ENCODE measurements around the gene TRPM3.

Gene TRPM3

DNA sequence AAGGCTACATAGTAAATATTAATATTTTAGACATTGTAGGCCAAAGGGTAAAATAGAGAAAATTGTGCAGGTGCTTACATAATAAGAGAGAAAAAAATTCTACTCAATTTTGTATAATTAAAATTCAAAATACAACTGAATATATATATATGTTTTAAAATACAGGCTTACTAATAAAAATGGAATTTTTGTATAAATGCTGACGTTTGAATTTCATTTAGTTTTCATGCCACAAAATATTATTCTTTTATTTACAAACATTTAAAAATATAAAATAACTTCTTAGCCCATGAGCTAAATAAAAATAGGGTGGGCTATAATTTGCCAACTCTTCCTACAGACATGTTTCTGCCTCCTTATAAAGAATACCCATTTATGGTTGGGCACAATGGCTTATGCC is 328.6 kb downstream of the TRPM3 start:
- H3K4me3 ChIP-seq (ENCODE audit: low read depth in 1 of 2, low read length in 2 of 2): no peak overlapping the region
- no peaks in the 10 kb centered on the region for H3K36me3 ChIP-seq (ENCODE audit: control insufficient read depth in 1 of 2, insufficient read depth in 2 of 2, low read length in 2 of 2)
- no peaks in the 10 kb centered on the region for H3K9me3 ChIP-seq (ENCODE audit: control insufficient read depth in 1 of 2, low read length in 2 of 2)
- H3K27ac ChIP-seq (ENCODE audit: low read length): no peak overlapping the region
- H3K4me1 ChIP-seq (ENCODE audit: control insufficient read depth in 1 of 2, insufficient read depth in 2 of 2, low read length in 2 of 2): no peaks in the 10 kb centered on the region
- H3K27me3 ChIP-seq (ENCODE audit: low read depth, low read length): no peaks in the 10 kb centered on the region

DNA sequence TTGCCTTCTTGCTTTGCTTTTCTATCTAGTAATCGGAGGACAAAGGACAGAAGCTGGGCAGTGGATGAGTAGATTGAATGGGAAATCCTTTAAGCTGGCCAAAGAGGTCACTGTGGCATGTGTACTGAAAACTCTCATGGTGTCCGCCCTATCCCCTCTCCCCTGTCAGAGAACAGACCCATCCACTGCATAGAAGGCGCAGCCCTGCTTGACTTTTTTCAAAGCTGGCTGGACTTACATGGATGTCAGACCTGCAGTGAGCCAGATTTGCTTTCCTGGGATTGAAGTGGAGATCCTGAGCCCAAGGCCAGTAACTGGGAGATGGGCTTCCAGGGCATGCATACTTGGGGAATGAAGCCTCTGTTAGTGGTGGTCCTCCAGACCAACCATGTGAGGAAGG is 329.5 kb downstream of the TRPM3 start:
- Histone ChIP-seq H3K9me3 (ENCODE audit: control insufficient read depth in 1 of 2, low read length in 2 of 2) (no peaks in the 10 kb centered on the region), H3K27me3 (ENCODE audit: low read depth, low read length) (no peaks in the 10 kb centered on the region), H3K27ac (ENCODE audit: low read length) (no peak overlapping the region), H3K36me3 (ENCODE audit: control insufficient read depth in 1 of 2, insufficient read depth in 2 of 2, low read length in 2 of 2) (no peaks in the 10 kb centered on the region), H3K4me1 (ENCODE audit: control insufficient read depth in 1 of 2, insufficient read depth in 2 of 2, low read length in 2 of 2) (no peaks in the 10 kb centered on the region), H3K4me3 (ENCODE audit: low read depth in 1 of 2, low read length in 2 of 2) (no peak overlapping the region)

DNA sequence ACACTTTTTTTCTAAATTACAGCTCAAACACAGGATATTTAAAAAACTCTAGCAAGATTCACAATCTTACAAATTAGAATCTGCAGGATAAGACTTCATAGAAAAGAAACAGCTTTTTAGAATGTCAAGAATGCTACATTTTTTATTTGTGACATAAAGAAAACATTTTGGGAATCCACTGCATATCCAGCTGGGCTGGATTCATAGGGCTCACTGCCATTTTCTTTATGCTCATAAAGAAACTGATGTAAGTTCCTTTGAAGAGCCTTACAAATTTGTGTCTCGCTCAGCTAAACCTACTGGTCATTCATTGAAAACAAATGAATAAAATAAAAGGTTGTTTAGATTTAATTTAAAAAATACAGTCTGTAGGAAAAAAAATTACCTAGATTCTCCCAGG is 332.3 kb downstream of the TRPM3 start:
- H3K27ac ChIP-seq (ENCODE audit: low read length): no peak overlapping the region
- H3K36me3 ChIP-seq (ENCODE audit: control insufficient read depth in 1 of 2, insufficient read depth in 2 of 2, low read length in 2 of 2): no peaks in the 10 kb centered on the region
- no peaks in the 10 kb centered on the region for H3K27me3 ChIP-seq (ENCODE audit: low read depth, low read length)
- no peaks in the 10 kb centered on the region for H3K4me1 ChIP-seq (ENCODE audit: control insufficient read depth in 1 of 2, insufficient read depth in 2 of 2, low read length in 2 of 2)
- H3K9me3 ChIP-seq (ENCODE audit: control insufficient read depth in 1 of 2, low read length in 2 of 2): no peaks in the 10 kb centered on the region
- H3K4me3 ChIP-seq (ENCODE audit: low read depth in 1 of 2, low read length in 2 of 2): no peak overlapping the region

DNA sequence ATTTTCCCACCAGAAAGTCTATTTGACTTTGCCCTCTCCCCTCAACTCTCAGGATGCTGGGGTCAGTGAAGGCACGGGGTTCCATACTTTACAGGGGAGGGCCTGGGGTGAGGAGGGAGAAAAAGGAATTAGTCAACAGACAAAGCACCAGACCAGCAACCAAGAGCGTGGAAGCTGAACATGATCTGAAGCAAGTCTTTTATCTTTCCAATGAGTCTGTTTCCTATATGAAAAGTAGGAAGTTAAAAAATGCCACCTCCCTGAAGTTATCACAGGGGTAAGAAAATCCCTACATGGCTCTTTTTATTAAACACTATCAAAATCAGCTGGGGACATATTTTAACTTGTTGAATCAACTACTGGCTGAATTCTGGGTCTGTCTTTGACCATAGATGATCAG is 337.0 kb downstream of the TRPM3 start:
- Histone ChIP-seq H3K36me3 (ENCODE audit: control insufficient read depth in 1 of 2, insufficient read depth in 2 of 2, low read length in 2 of 2) (no peaks in the 10 kb centered on the region), H3K9me3 (ENCODE audit: control insufficient read depth in 1 of 2, low read length in 2 of 2) (no peaks in the 10 kb centered on the region), H3K4me1 (ENCODE audit: control insufficient read depth in 1 of 2, insufficient read depth in 2 of 2, low read length in 2 of 2) (no peaks in the 10 kb centered on the region), H3K4me3 (ENCODE audit: low read depth in 1 of 2, low read length in 2 of 2) (no peak overlapping the region), H3K27ac (ENCODE audit: low read length) (no peak overlapping the region), H3K27me3 (ENCODE audit: low read depth, low read length) (no peaks in the 10 kb centered on the region)

DNA sequence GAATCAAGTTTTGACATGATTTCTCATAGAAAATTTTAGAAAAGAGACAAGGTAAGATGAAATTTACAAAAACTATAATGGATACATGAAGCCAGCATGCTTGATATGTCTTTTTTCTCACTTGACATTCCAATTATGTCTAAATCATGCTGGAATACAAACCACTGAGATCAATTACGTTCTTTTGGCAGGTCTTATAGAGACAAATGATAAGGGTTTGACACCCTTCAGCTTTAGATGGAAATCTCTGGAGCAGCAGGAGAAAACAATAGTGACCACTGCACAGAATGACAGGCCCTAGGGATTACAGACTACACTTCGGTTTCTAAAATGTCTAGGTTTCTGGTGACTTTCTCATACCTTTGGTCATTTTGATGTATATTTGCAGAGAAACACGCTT is 342.9 kb downstream of the TRPM3 start:
- H3K4me1 ChIP-seq (ENCODE audit: control insufficient read depth in 1 of 2, insufficient read depth in 2 of 2, low read length in 2 of 2): no peaks in the 10 kb centered on the region
- no peak overlapping the region for H3K27ac ChIP-seq (ENCODE audit: low read length)
- no peak overlapping the region for H3K4me3 ChIP-seq (ENCODE audit: low read depth in 1 of 2, low read length in 2 of 2)
- no peaks in the 10 kb centered on the region for H3K27me3 ChIP-seq (ENCODE audit: low read depth, low read length)
- no peaks in the 10 kb centered on the region for H3K36me3 ChIP-seq (ENCODE audit: control insufficient read depth in 1 of 2, insufficient read depth in 2 of 2, low read length in 2 of 2)
- H3K9me3 ChIP-seq (ENCODE audit: control insufficient read depth in 1 of 2, low read length in 2 of 2): no peaks in the 10 kb centered on the region

DNA sequence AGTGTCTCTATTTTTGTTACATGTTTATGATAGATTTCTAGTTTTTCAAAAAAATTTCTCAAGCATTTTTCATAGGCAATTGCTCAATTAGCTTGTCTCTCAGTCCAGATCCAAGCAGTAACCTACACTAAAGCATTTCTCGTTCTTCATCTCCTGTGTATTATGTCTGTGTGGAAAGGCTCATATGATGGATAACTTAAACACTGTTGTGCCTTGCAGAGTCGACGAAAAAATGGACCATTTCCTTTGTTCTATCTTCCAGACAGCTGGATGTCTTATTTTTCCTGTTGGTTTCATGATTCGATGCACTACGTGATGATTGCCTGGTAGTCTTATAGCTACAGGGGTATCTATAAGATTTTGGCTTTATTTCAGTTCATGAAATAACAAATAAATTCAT is 347.8 kb downstream of the TRPM3 start:
- no peaks in the 10 kb centered on the region for H3K9me3 ChIP-seq (ENCODE audit: control insufficient read depth in 1 of 2, low read length in 2 of 2)
- no peaks in the 10 kb centered on the region for H3K4me1 ChIP-seq (ENCODE audit: control insufficient read depth in 1 of 2, insufficient read depth in 2 of 2, low read length in 2 of 2)
- no peak overlapping the region for H3K27ac ChIP-seq (ENCODE audit: low read length)
- H3K36me3 ChIP-seq (ENCODE audit: control insufficient read depth in 1 of 2, insufficient read depth in 2 of 2, low read length in 2 of 2): no peaks in the 10 kb centered on the region
- no peaks in the 10 kb centered on the region for H3K27me3 ChIP-seq (ENCODE audit: low read depth, low read length)
- H3K4me3 ChIP-seq (ENCODE audit: low read depth in 1 of 2, low read length in 2 of 2): no peak overlapping the region

DNA sequence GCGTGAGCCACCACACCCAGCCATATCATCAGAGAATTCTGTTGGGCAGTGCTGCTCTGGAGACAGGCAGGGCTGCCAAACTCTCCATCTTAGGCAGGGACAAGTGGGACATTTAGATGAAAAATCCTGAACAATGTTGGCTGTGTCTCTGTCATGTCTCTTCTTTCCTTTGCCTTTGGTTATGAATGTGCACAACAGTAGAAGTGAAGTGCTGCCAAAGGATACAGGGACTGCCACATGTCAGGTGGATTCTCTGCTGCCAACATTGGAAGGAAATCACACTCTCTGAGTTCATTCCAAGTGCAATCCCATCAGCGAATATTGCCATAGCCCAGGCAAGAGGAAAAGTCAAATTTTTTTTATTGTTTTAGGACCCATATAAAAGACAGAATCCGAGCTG is 348.8 kb downstream of the TRPM3 start:
- H3K27me3 ChIP-seq (ENCODE audit: low read depth, low read length): no peaks in the 10 kb centered on the region
- no peaks in the 10 kb centered on the region for H3K36me3 ChIP-seq (ENCODE audit: control insufficient read depth in 1 of 2, insufficient read depth in 2 of 2, low read length in 2 of 2)
- H3K27ac ChIP-seq (ENCODE audit: low read length): no peak overlapping the region
- no peak overlapping the region for H3K4me3 ChIP-seq (ENCODE audit: low read depth in 1 of 2, low read length in 2 of 2)
- no peaks in the 10 kb centered on the region for H3K4me1 ChIP-seq (ENCODE audit: control insufficient read depth in 1 of 2, insufficient read depth in 2 of 2, low read length in 2 of 2)
- no peaks in the 10 kb centered on the region for H3K9me3 ChIP-seq (ENCODE audit: control insufficient read depth in 1 of 2, low read length in 2 of 2)

DNA sequence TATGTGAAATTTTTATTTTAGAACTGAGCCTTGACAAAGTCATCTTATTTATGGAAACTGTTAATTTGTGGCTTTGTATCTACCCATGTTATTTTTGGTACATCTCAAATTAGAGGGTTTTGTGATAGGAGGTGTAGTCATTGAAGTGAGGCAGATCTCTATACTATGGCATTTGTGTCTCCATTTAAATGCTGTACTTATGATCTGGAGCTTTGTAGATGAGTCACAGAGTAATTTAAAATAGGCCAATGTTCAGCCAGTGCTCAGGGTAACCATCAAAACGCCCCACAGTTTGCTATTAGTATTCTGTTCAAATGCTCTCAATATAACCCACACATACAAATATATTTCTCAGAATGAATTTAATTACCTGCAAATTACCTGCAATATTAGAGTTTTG is 355.5 kb downstream of the TRPM3 start:
- no peak overlapping the region for H3K27ac ChIP-seq (ENCODE audit: low read length)
- H3K4me1 ChIP-seq (ENCODE audit: control insufficient read depth in 1 of 2, insufficient read depth in 2 of 2, low read length in 2 of 2): no peaks in the 10 kb centered on the region
- no peaks in the 10 kb centered on the region for H3K9me3 ChIP-seq (ENCODE audit: control insufficient read depth in 1 of 2, low read length in 2 of 2)
- H3K27me3 ChIP-seq (ENCODE audit: low read depth, low read length): no peaks in the 10 kb centered on the region
- no peaks in the 10 kb centered on the region for H3K36me3 ChIP-seq (ENCODE audit: control insufficient read depth in 1 of 2, insufficient read depth in 2 of 2, low read length in 2 of 2)
- H3K4me3 ChIP-seq (ENCODE audit: low read depth in 1 of 2, low read length in 2 of 2): no peak overlapping the region

DNA sequence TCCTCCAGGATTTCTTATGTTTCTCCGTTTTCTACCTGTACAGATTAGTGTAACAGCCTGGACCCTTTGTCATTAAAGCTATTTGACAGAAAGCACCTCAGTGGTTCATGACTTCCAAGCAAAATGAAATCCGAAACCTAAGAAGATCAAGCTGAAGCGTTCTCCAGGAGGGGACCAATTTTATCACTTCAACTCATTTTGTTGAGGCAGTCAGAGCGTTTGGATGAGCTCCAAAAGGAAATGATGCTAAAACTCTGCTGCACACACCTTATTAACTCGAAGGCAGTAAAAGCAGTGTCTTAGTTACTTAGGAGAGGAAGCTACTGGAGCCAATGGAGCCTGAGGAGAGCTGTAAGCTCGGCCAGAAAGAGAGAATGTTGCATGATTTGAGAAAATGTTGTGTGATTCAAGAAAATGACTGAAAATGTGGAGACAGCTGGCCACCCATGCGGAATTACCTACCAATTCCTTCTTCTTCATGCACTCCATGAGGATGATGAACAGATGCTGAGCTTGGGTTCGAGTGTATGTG is 360.2 kb downstream of the TRPM3 start:
- Histone ChIP-seq H3K4me3 (ENCODE audit: low read depth in 1 of 2, low read length in 2 of 2) (no peak overlapping the region), H3K9me3 (ENCODE audit: control insufficient read depth in 1 of 2, low read length in 2 of 2) (peaks cover 0 to 2% of the 10 kb centered on the region in 2 donors), H3K27ac (ENCODE audit: low read length) (no peak overlapping the region), H3K27me3 (ENCODE audit: low read depth, low read length) (no peaks in the 10 kb centered on the region), H3K36me3 (ENCODE audit: control insufficient read depth in 1 of 2, insufficient read depth in 2 of 2, low read length in 2 of 2) (no peaks in the 10 kb centered on the region), H3K4me1 (ENCODE audit: control insufficient read depth in 1 of 2, insufficient read depth in 2 of 2, low read length in 2 of 2) (no peaks in the 10 kb centered on the region)

DNA sequence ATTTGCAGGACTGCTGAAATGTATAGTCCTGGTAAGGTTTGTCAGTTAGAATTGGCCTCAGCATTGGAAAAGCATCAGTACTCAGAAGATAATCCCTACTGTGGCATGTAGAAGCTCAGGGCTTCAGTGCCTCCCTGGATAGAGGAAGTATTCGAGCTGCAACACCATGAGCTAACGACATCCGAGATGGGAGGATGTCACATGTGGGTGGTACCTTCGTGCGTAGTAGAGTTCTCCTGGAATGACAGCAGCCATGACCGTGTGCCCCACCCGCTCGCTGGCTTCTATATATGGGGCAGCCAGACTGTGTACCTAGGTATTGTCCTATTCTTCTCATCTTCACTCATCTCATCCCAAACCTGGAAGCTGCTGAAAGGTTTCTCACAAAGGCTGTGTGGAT is 361.2 kb downstream of the TRPM3 start:
- H3K27me3 ChIP-seq (ENCODE audit: low read depth, low read length): no peaks in the 10 kb centered on the region
- H3K4me1 ChIP-seq (ENCODE audit: control insufficient read depth in 1 of 2, insufficient read depth in 2 of 2, low read length in 2 of 2): no peaks in the 10 kb centered on the region
- H3K4me3 ChIP-seq (ENCODE audit: low read depth in 1 of 2, low read length in 2 of 2): no peak overlapping the region
- H3K9me3 ChIP-seq (ENCODE audit: control insufficient read depth in 1 of 2, low read length in 2 of 2): peaks cover 0 to 2% of the 10 kb centered on the region in 2 donors
- H3K36me3 ChIP-seq (ENCODE audit: control insufficient read depth in 1 of 2, insufficient read depth in 2 of 2, low read length in 2 of 2): no peaks in the 10 kb centered on the region
- H3K27ac ChIP-seq (ENCODE audit: low read length): no peak overlapping the region

DNA sequence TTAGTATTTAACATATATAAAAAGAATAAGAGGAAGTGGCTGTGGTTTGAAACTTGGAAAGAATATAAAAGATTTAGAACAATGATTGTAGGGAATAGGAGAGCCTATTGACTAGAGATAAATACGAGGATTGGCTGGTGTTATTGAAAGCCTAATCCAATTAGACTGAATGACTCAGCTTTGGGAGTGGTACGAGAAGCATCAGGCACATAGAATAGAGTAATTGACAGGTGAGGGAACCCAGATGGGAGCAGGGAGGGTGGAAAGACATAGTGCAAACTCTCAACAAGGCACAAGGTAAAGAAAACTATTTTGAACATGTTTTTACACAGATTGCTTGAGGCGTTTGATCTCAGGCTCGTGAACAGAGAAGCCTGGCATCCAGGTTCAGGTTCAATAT is 368.1 kb downstream of the TRPM3 start:
- Histone ChIP-seq H3K9me3 (ENCODE audit: control insufficient read depth in 1 of 2, low read length in 2 of 2) (no peaks in the 10 kb centered on the region), H3K4me1 (ENCODE audit: control insufficient read depth in 1 of 2, insufficient read depth in 2 of 2, low read length in 2 of 2) (no peaks in the 10 kb centered on the region), H3K4me3 (ENCODE audit: low read depth in 1 of 2, low read length in 2 of 2) (no peak overlapping the region), H3K27ac (ENCODE audit: low read length) (no peak overlapping the region), H3K27me3 (ENCODE audit: low read depth, low read length) (no peaks in the 10 kb centered on the region), H3K36me3 (ENCODE audit: control insufficient read depth in 1 of 2, insufficient read depth in 2 of 2, low read length in 2 of 2) (no peaks in the 10 kb centered on the region)

DNA sequence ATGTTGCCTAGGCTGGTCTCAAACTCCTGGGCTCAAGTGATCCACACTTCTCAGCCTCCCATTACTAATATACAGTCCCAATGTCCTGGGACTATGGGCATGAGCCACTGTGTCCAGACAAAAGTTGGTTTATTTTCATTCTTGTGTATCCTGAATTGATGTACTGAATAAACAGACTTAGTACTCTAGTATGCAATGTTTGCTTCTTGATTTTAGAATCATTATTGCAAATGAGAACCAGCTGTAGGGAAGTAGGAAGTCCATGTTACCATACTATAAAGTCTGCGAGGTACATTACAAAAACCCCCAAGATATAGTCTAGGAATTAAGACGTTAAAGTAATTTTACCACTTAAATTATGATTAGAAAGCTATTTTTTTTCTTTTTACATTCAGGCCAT is 372.4 kb downstream of the TRPM3 start:
- Histone ChIP-seq H3K27ac (ENCODE audit: low read length) (no peak overlapping the region), H3K9me3 (ENCODE audit: control insufficient read depth in 1 of 2, low read length in 2 of 2) (no peaks in the 10 kb centered on the region), H3K4me1 (ENCODE audit: control insufficient read depth in 1 of 2, insufficient read depth in 2 of 2, low read length in 2 of 2) (no peaks in the 10 kb centered on the region)

More for the DNA sequence above, 372.4 kb downstream of the TRPM3 start:
- no peaks in the 10 kb centered on the region for H3K27me3 ChIP-seq (ENCODE audit: low read depth, low read length)
- H3K36me3 ChIP-seq (ENCODE audit: control insufficient read depth in 1 of 2, insufficient read depth in 2 of 2, low read length in 2 of 2): no peaks in the 10 kb centered on the region
- no peak overlapping the region for H3K4me3 ChIP-seq (ENCODE audit: low read depth in 1 of 2, low read length in 2 of 2)

Data from muscle layer of duodenum (tissue), 2 donors.